CD14-positive monocyte (primary cell): ENCODE results near the gene ADSS1. TPM values are rescaled to one million over a fixed set of nuclear protein-coding genes. Genes with fewer than 3 reads are reported as not detected.

Experiments used
- DNase-seq, 3 donors: peaks; one replicate each; pipeline ENCODE4 v3.0.0-alpha.2; 2011 to 2022
- H2AFZ ChIP-seq: 2 replicates; pipeline ENCODE4 v1.6.0; 2012; ENCODE audit warnings: mild to moderate bottlenecking, low read depth, low read length, inconsistent platforms; ENCODE audit not compliant: insufficient read depth, poor library complexity, severe bottlenecking
- H3K27ac ChIP-seq, 2 donors: 1 replicate in 1 of 2; 2 replicates in 1 of 2; pipeline ENCODE4 v1.5.1; 2012 to 2013; ENCODE audit warnings: low read length in 2 of 2, control low read depth in 1 of 2, inconsistent platforms in 1 of 2, low read depth in 1 of 2, mild to moderate bottlenecking in 1 of 2
- H3K27me3 ChIP-seq, 2 donors: one replicate each; pipeline versions ENCODE4 v1.6.0 to v1.6.1; 2011 to 2013; ENCODE audit warnings: low read length in 2 of 2; ENCODE audit not compliant: control insufficient read depth in 2 of 2, insufficient read depth in 2 of 2
- H3K36me3 ChIP-seq, 2 donors: replicated peaks in 1 of 2; 1 replicate in 1 of 2; 2 replicates in 1 of 2; pipeline versions ENCODE4 v1.5.1 to v1.6.1; 2012 to 2013; ENCODE audit warnings: low read length in 2 of 2, control low read depth in 1 of 2, inconsistent platforms in 1 of 2, mild to moderate bottlenecking in 1 of 2; ENCODE audit not compliant: insufficient read depth in 2 of 2, control insufficient read depth in 1 of 2
- H3K4me1 ChIP-seq, 2 donors: 1 replicate in 1 of 2; 2 replicates in 1 of 2; pipeline versions ENCODE4 v1.5.1 to v1.6.1; 2012 to 2013; ENCODE audit warnings: low read length in 2 of 2, control low read depth in 1 of 2, inconsistent platforms in 1 of 2, mild to moderate bottlenecking in 1 of 2, moderate library complexity in 1 of 2; ENCODE audit not compliant: insufficient read depth in 2 of 2, control insufficient read depth in 1 of 2
- H3K4me2 ChIP-seq: replicated peaks from 2 replicates; pipeline ENCODE3; 2012; ENCODE audit warnings: low read length, moderate library complexity, mild to moderate bottlenecking; ENCODE audit not compliant: poor library complexity, severe bottlenecking; ENCODE audit errors: extremely low read depth
- H3K4me3 ChIP-seq, 3 experiments: fragments of 200-600 bp in 1 of 3; sonication (generic) in 1 of 3; replicated peaks in 1 of 3; 1 replicate in 2 of 3; 2 replicates in 1 of 3; pipeline ENCODE4 v1.5.1; 2011 to 2013; ENCODE audit warnings: low read length in 3 of 3, mild to moderate bottlenecking in 3 of 3, control low read depth in 2 of 3, low read depth in 2 of 3, inconsistent platforms in 1 of 3, moderate library complexity in 1 of 3
- H3K79me2 ChIP-seq: 2 replicates; pipeline ENCODE4 v1.6.0; 2012; ENCODE audit warnings: mild to moderate bottlenecking, control low read depth, inconsistent platforms, low read length, moderate library complexity; ENCODE audit not compliant: insufficient read depth
- H3K9ac ChIP-seq: 2 replicates; pipeline ENCODE4 v1.6.0; 2017; ENCODE audit warnings: low read length, mild to moderate bottlenecking; ENCODE audit not compliant: insufficient read depth, poor library complexity, severe bottlenecking
- H3K9me3 ChIP-seq, 2 donors: replicated peaks in 1 of 2; 1 replicate in 1 of 2; 2 replicates in 1 of 2; pipeline versions ENCODE4 v1.5.1 to v1.6.1; 2012 to 2013; ENCODE audit warnings: low read length in 2 of 2, control low read depth in 1 of 2; ENCODE audit not compliant: control insufficient read depth in 1 of 2, insufficient read depth in 1 of 2
- H4K20me1 ChIP-seq: 2 replicates; pipeline ENCODE4 v1.6.0; 2012; ENCODE audit warnings: mild to moderate bottlenecking, low read length, control low read depth, moderate library complexity; ENCODE audit not compliant: insufficient read depth
- H3K27ac Mint-ChIP-seq, 7 donors: one replicate each; pipeline ENCODE4 v1.8.0; 2020; ENCODE audit warnings: mild to moderate bottlenecking in 7 of 7, mixed read lengths in 7 of 7, moderate library complexity in 6 of 7, inconsistent platforms in 2 of 7
- H3K27me3 Mint-ChIP-seq, 3 donors: one replicate each; pipeline ENCODE4 v1.8.0; 2021 to 2022; ENCODE audit warnings: low read depth in 3 of 3, mild to moderate bottlenecking in 3 of 3, mixed read lengths in 3 of 3, moderate library complexity in 3 of 3, inconsistent platforms in 1 of 3
- H3K36me3 Mint-ChIP-seq, 2 donors: one replicate each; pipeline ENCODE4 v1.8.0; 2020; ENCODE audit warnings: mixed read lengths in 2 of 2, inconsistent platforms in 1 of 2, mild to moderate bottlenecking in 1 of 2
- H3K4me1 Mint-ChIP-seq: one replicate; pipeline ENCODE4 v1.8.0; 2020; ENCODE audit warnings: mild to moderate bottlenecking, mixed read lengths
- H3K4me3 Mint-ChIP-seq, 2 donors: one replicate each; pipeline ENCODE4 v1.8.0; 2020; ENCODE audit warnings: mild to moderate bottlenecking in 2 of 2, mixed read lengths in 2 of 2, moderate library complexity in 1 of 2
- H3K9me3 Mint-ChIP-seq, 7 donors: one replicate each; pipeline ENCODE4 v1.8.0; 2020 to 2022; ENCODE audit warnings: mixed read lengths in 7 of 7, mild to moderate bottlenecking in 6 of 7, moderate library complexity in 6 of 7, inconsistent platforms in 2 of 7
- WGBS: methylation state at CpG from one replicate; pipeline ENCODE4 v1.1.5; 2013; ENCODE audit warnings: missing lambda C conversion rate; ENCODE audit not compliant: insufficient coverage; 5-methylcytosine and 5-hydroxymethylcytosine counted together
- intact Hi-C, 2 donors: fragments of 100-400 bp; cut with micrococcal nuclease; formaldehyde crosslinking; loops; one replicate each; pipeline versions ENCODE4 v1.15.0 to v1.15.1; 2023
- polyA plus RNA-seq, 3 donors: library from polyadenylated mRNA; depleted of rRNA in 1 of 3; unstranded in 2 of 3; stranded (reverse) in 1 of 3; fragments of 300-500 nt in 2 of 3; fragments of >200 nt in 1 of 3; fragmentation: Illumina TruSeq in 2 of 3; gene quantifications; 1 replicate in 2 of 3; 2 replicates in 1 of 3; pipeline ENCODE4 v1.2.3, GENCODE V29; 2012 to 2021
- TF ChIP-seq, protein P1 (sequence below): fragments of 200-600 bp; IDR thresholded peaks from one replicate; pipeline ENCODE4 v1.8.0; 2022; ENCODE audit warnings: antibody characterized with exemption, mild to moderate bottlenecking

Gene ADSS1
- polyA plus RNA-seq, 3 donors, result 0.61 to 3.7 (median 0.64) TPM

- no peak overlapping the region for H2AFZ ChIP-seq
- H3K4me3 ChIP-seq, result peak overlapping the region in 2 of 3 experiments; percentile 53 to 85
- H3K36me3 ChIP-seq, result no peaks in the 10 kb centered on the region
- WGBS, result 91% methylated on average over 16 of the region's 16 CpGs
- intact Hi-C loops, result no loop called here
- peaks cover 0 to 13% of the 10 kb centered on the region in 2 donors for H3K27me3 ChIP-seq
- peaks cover 41 to 67% of the 10 kb centered on the region in 2 donors for H3K4me1 ChIP-seq
- Mint-ChIP-seq H3K27me3 (peaks cover 10 to 12% (median 12%) of the 10 kb centered on the region in 3 donors), H3K4me1 (peaks cover 52% of the 10 kb centered on the region), H3K9me3 (no peaks in the 10 kb centered on the region), H3K27ac (peak overlapping the region in 1 of 7 donors; percentile 52), H3K4me3 (peak overlapping the region in 1 of 2 donors; percentile 78), H3K36me3 (peaks cover 1 to 2% of the 10 kb centered on the region in 2 donors)
- no peak overlapping the region for H3K27ac ChIP-seq
- TF ChIP-seq, protein P1, sequence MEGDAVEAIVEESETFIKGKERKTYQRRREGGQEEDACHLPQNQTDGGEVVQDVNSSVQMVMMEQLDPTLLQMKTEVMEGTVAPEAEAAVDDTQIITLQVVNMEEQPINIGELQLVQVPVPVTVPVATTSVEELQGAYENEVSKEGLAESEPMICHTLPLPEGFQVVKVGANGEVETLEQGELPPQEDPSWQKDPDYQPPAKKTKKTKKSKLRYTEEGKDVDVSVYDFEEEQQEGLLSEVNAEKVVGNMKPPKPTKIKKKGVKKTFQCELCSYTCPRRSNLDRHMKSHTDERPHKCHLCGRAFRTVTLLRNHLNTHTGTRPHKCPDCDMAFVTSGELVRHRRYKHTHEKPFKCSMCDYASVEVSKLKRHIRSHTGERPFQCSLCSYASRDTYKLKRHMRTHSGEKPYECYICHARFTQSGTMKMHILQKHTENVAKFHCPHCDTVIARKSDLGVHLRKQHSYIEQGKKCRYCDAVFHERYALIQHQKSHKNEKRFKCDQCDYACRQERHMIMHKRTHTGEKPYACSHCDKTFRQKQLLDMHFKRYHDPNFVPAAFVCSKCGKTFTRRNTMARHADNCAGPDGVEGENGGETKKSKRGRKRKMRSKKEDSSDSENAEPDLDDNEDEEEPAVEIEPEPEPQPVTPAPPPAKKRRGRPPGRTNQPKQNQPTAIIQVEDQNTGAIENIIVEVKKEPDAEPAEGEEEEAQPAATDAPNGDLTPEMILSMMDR, result no peak
- peak overlapping the region; percentile 76 for H3K9ac ChIP-seq
- H3K9me3 ChIP-seq, result no peaks in the 10 kb centered on the region
- peak overlapping the region; percentile 95 for H3K4me2 ChIP-seq
- no peak for DNase-seq
- H3K79me2 ChIP-seq, result peaks cover 22% of the 10 kb centered on the region
- H4K20me1 ChIP-seq, result peaks cover 49% of the 10 kb centered on the region
Measured at GRCh38 chr14:104690861-104691455, 33.1 kb upstream of the ADSS1 start.

- intact Hi-C loops, result no loop called here
- no peak overlapping the region for H3K4me2 ChIP-seq
- H3K36me3 ChIP-seq, result no peaks in the 10 kb centered on the region
- H3K4me3 Mint-ChIP-seq, result no peak overlapping the region
- peaks cover 55% of the 10 kb centered on the region for H4K20me1 ChIP-seq
- no peak overlapping the region for H3K27ac Mint-ChIP-seq
- TF ChIP-seq, protein P1, result no peak
- 90% methylated on average over 9 of the region's 19 CpGs for WGBS
- DNase-seq, result no peak
- no peak overlapping the region for H3K27ac ChIP-seq
- no peak overlapping the region for H2AFZ ChIP-seq
- peaks cover 0 to 13% of the 10 kb centered on the region in 2 donors for H3K27me3 ChIP-seq
- no peaks in the 10 kb centered on the region for H3K9me3 ChIP-seq
- peaks cover 6 to 9% of the 10 kb centered on the region in 2 donors for H3K36me3 Mint-ChIP-seq
- peaks cover 41 to 70% of the 10 kb centered on the region in 2 donors for H3K4me1 ChIP-seq
- H3K9ac ChIP-seq, result no peak overlapping the region
- no peaks in the 10 kb centered on the region for H3K9me3 Mint-ChIP-seq
- no peak overlapping the region for H3K4me3 ChIP-seq
- H3K27me3 Mint-ChIP-seq, result peaks cover 9 to 12% (median 12%) of the 10 kb centered on the region in 3 donors
- H3K4me1 Mint-ChIP-seq, result peaks cover 53% of the 10 kb centered on the region
- H3K79me2 ChIP-seq, result peaks cover 22% of the 10 kb centered on the region
Measured at GRCh38 chr14:104691546-104692260, 32.3 kb upstream of the ADSS1 start.
